NCI-H2081 treated with DMSO at 0.1 percent for 48 hours (cell line): ENCODE measurements around the gene TRIM69.
"Not testable (repeated sequence)": the region's sequence is repeated elsewhere in the genome, so short reads cannot be mapped to it uniquely, and the experiment has no call there.

Source experiments
- DNase-seq: peaks from one replicate; lab custom pipeline; 2025; lab: John Stamatoyannopoulos, UW

TRIM69 gene

DNA sequence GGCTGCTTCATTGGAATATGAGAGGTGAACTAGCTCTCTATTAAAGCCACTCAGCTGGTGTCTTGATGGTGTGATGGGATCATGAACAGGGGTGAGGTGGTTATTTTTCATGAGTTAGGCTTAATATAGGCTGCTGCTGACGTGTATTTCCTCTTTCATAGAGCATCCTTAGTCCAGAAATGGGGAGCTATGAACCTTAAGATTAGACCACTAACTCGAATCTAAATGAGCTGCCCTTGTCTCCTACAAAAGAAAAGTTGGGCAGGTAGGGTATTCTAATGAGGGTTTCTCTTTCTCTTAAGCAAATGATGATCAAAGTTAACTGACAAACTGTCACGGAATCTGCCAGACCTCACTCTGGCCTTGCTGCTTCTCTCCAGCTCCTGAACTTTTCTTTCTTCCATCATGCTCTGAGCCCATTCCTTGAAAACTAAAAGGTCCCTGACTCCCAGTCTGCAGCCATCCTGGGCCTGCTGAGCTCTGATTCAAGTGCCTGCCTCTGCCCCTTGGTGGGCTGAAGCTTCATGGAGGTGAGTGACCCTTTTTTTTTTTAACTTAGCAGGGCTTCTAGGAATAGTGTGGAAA is at the start of gene TRIM69:
TSS of gene TRIM69 (plus strand) at position 348 of the 585 bp plus-strand sequence. CDS start at position 525, 177 bp downstream.
- no peak for DNase-seq

DNA sequence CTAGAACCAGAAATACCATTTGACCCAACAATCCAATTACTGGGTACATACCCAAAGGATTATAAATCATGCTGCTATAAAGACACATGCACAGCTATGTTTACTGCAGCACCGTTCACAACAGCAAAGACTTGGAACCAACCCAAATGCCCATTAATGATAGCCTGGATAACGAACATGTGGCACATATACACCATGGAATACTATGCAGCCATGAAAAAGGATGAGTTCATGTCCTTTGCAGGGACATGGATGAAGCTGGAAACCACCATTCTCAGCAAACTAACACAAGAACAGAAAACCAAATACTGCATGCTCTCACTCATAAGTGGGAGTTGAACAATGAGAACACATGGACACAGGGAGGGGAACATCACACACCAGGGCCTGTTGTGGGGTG is 47.0 kb upstream of the TRIM69 start:
- DNase-seq = not testable (repeated sequence)

- not testable (repeated sequence) for DNase-seq
These were observed 46.1 kb upstream of the TRIM69 start for GRCh38 chr15:44690245-44690644.

- no peak for DNase-seq
These were observed 43.7 kb upstream of the TRIM69 start for GRCh38 chr15:44692659-44693058.

GRCh38 chr15:44694416-44694815 is 41.9 kb upstream of the TRIM69 start:
- DNase-seq = no peak

- DNase-seq = no peak
These were observed 41.0 kb upstream of the TRIM69 start for GRCh38 chr15:44695294-44695693.

DNA sequence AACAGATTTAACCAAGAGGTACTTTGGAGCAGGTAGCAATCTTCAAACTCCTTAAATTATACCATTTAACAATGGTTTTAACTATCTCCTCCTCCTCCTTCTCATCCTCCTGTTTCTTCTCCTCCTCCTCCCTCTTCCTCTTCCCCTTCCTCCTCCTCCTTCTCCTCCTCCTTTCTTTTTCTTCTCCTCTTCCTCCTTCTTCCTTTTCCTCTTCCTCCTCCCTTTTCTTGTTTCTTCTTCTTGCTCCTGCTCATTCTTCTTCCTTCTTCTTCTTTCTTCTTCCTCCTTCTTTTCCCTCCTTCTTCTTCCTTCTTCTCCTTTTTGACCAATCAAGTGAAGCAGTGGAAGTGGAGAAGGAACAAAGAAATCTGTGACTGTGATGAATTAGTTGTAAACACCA is 39.3 kb upstream of the TRIM69 start:
- no peak for DNase-seq

GRCh38 chr15:44698641-44699040 is 37.7 kb upstream of the TRIM69 start:
- DNase-seq = no peak

DNA sequence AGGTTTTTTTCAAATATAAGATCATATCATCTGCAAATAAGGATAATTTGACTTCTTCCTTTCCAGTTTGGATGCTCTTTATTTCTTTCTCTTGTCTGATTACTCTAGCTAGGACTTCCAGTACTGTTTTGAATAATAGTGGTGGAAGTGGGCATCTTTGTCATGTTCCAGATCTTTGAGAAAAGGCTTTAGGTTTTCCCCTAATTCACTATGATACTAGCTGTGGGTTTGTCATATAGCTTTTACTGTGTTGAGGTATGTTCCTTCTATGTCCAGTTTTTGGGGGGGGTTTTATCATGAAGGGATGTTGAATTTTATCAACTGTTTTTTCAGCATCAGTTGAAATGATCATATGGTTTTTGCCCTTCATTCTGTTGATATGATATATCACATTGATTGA is 35.7 kb upstream of the TRIM69 start:
- not testable (repeated sequence) for DNase-seq

- DNase-seq = no peak
These were observed 30.3 kb upstream of the TRIM69 start for GRCh38 chr15:44705986-44706385.

GRCh38 chr15:44706401-44706800 is 29.9 kb upstream of the TRIM69 start:
- DNase-seq = no peak

- DNase-seq = no peak
These were observed 29.2 kb upstream of the TRIM69 start for GRCh38 chr15:44706946-44707636.

DNA sequence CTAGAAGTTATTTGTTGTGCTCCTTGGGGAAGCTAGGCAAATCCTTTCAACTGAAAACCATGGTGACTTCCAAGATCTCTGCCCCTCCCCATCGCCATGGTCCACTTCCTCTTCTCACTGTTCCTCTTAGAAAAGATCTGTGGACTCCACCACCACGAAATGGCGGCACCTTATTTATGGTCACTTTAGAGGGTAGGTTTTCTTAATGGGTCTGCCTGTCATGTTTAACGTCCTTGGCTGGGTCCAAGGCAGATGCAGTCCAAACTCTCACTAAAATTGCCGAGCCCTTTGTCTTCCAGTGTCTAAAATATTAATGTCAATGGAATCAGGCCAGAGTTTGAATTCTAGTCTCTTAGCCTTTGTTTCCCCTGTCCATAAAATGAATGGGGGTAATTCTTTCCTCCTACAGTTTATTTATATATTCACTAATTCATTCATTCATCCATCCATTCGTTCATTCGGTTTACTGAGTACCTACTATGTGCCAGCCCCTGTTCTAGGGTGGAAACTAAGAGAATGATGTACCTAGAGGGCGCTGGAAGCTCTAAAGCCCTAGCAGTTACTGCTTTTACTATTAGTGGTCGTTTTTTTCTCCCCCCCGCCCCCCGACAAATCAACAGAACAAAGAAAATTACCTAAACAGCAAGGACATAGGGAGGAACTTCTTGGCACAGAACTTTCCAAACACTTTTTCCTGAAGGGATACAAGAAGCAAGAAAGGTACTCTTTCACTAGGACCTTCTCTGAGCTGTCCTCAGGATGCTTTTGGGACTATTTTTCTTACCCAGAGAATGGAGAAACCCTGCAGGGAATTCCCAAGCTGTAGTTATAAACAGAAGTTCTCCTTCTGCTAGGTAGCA is 25.9 kb upstream of the TRIM69 start:
- no peak for DNase-seq

GRCh38 chr15:44711096-44711742 is 25.1 kb upstream of the TRIM69 start, which contains the start of the genes B2M and PATL2:
B2M (plus strand) TSS chr15:44711517; CDS start chr15:44711547, 30 bp downstream.
PATL2 (minus strand) TSS chr15:44711323; CDS start chr15:44676490, 34,833 bp downstream.
- peak; percentile 78 for DNase-seq

GRCh38 chr15:44711743-44712345 is 24.5 kb upstream of the TRIM69 start:
- DNase-seq = no peak

DNA sequence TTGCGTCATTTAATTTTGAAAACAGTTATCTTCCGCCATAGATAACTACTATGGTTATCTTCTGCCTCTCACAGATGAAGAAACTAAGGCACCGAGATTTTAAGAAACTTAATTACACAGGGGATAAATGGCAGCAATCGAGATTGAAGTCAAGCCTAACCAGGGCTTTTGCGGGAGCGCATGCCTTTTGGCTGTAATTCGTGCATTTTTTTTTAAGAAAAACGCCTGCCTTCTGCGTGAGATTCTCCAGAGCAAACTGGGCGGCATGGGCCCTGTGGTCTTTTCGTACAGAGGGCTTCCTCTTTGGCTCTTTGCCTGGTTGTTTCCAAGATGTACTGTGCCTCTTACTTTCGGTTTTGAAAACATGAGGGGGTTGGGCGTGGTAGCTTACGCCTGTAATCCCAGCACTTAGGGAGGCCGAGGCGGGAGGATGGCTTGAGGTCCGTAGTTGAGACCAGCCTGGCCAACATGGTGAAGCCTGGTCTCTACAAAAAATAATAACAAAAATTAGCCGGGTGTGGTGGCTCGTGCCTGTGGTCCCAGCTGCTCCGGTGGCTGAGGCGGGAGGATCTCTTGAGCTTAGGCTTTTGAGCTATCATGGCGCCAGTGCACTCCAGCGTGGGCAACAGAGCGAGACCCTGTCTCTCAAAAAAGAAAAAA is 23.9 kb upstream of the TRIM69 start:
- no peak for DNase-seq

DNA sequence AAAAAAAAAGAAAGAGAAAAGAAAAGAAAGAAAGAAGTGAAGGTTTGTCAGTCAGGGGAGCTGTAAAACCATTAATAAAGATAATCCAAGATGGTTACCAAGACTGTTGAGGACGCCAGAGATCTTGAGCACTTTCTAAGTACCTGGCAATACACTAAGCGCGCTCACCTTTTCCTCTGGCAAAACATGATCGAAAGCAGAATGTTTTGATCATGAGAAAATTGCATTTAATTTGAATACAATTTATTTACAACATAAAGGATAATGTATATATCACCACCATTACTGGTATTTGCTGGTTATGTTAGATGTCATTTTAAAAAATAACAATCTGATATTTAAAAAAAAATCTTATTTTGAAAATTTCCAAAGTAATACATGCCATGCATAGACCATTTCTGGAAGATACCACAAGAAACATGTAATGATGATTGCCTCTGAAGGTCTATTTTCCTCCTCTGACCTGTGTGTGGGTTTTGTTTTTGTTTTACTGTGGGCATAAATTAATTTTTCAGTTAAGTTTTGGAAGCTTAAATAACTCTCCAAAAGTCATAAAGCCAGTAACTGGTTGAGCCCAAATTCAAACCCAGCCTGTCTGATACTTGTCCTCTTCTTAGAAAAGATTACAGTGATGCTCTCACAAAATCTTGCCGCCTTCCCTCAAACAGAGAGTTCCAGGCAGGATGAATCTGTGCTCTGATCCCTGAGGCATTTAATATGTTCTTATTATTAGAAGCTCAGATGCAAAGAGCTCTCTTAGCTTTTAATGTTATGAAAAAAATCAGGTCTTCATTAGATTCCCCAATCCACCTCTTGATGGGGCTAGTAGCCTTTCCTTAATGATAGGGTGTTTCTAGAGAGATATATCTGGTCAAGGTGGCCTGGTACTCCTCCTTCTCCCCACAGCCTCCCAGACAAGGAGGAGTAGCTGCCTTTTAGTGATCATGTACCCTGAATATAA is 23.0 kb upstream of the TRIM69 start:
- DNase-seq = peak; percentile 16

GRCh38 chr15:44715142-44715796 is 21.1 kb upstream of the TRIM69 start:
- no peak for DNase-seq

DNA sequence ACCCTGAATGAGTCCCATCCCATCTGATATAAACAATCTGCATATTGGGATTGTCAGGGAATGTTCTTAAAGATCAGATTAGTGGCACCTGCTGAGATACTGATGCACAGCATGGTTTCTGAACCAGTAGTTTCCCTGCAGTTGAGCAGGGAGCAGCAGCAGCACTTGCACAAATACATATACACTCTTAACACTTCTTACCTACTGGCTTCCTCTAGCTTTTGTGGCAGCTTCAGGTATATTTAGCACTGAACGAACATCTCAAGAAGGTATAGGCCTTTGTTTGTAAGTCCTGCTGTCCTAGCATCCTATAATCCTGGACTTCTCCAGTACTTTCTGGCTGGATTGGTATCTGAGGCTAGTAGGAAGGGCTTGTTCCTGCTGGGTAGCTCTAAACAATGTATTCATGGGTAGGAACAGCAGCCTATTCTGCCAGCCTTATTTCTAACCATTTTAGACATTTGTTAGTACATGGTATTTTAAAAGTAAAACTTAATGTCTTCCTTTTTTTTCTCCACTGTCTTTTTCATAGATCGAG is 20.5 kb upstream of the TRIM69 start:
- no peak for DNase-seq
